H9 (cell line): Measurements from ENCODE around the gene TMEM109. TPM values are rescaled to one million over a fixed set of nuclear protein-coding genes. Genes with fewer than 3 reads are reported as not detected.
A peak's percentile ranks its signal among the peaks of the same experiment; 100 is the strongest.

Source experiments
- DNase-seq: peaks from one replicate; pipeline ENCODE4 v3.0.0-alpha.2; 2017
- H2AFZ ChIP-seq: one replicate; pipeline ENCODE4 v1.6.1; 2013; ENCODE audit warnings: mild to moderate bottlenecking, low read length, control low read depth, moderate library complexity
- H2AK5ac ChIP-seq: 2 replicates; pipeline ENCODE4 v1.6.1; 2013; ENCODE audit warnings: low read length, control low read depth, mixed read lengths; ENCODE audit not compliant: insufficient read length
- H2BK120ac ChIP-seq: one replicate; pipeline ENCODE4 v1.6.1; 2013; ENCODE audit warnings: low read depth, mild to moderate bottlenecking, low read length, control low read depth, inconsistent platforms; ENCODE audit not compliant: poor library complexity, severe bottlenecking
- H2BK12ac ChIP-seq: 2 replicates; pipeline ENCODE4 v1.6.1; 2013; ENCODE audit warnings: low read length, control low read depth, mixed read lengths, low read depth; ENCODE audit not compliant: insufficient read length
- H2BK15ac ChIP-seq: 2 replicates; pipeline ENCODE4 v1.6.1; 2013; ENCODE audit warnings: low read depth, low read length, control low read depth
- H2BK20ac ChIP-seq: one replicate; pipeline ENCODE4 v1.6.1; 2013; ENCODE audit warnings: low read depth, mild to moderate bottlenecking, low read length, control low read depth, inconsistent platforms; ENCODE audit not compliant: poor library complexity, severe bottlenecking
- H2BK5ac ChIP-seq: 2 replicates; pipeline ENCODE4 v1.6.1; 2013; ENCODE audit warnings: low read length, control low read depth, mixed read lengths; ENCODE audit not compliant: insufficient read length
- H3K14ac ChIP-seq: 2 replicates; pipeline ENCODE4 v1.6.1; 2013; ENCODE audit warnings: low read length, control low read depth; ENCODE audit not compliant: insufficient read depth
- H3K18ac ChIP-seq: 2 replicates; pipeline ENCODE4 v1.6.1; 2013; ENCODE audit warnings: low read depth, mild to moderate bottlenecking, mixed read lengths, low read length, control low read depth; ENCODE audit not compliant: insufficient read length
- H3K23ac ChIP-seq: 2 replicates; pipeline ENCODE4 v1.6.1; 2013; ENCODE audit warnings: low read length, control low read depth, mixed read lengths, low read depth; ENCODE audit not compliant: insufficient read length
- H3K23me2 ChIP-seq: 2 replicates; pipeline ENCODE4 v1.6.1; 2013; ENCODE audit warnings: low read depth, mild to moderate bottlenecking, mixed read lengths, low read length, control low read depth; ENCODE audit not compliant: insufficient read length, poor library complexity, severe bottlenecking
- H3K27ac ChIP-seq: 2 replicates; pipeline ENCODE4 v1.5.1; 2013; ENCODE audit warnings: low read length, control low read depth, mixed read lengths, low read depth; ENCODE audit not compliant: insufficient read length
- H3K27me3 ChIP-seq: 2 replicates; pipeline ENCODE4 v1.6.1; 2013; ENCODE audit warnings: low read length, control low read depth, inconsistent platforms; ENCODE audit not compliant: insufficient read depth
- H3K4ac ChIP-seq: 2 replicates; pipeline ENCODE4 v1.6.1; 2013; ENCODE audit warnings: low read depth, mild to moderate bottlenecking, control low read depth, inconsistent platforms, low read length, moderate library complexity
- H3K4me1 ChIP-seq: 2 replicates; pipeline ENCODE4 v1.6.1; 2013; ENCODE audit warnings: low read length, control low read depth, inconsistent platforms; ENCODE audit not compliant: insufficient read depth
- H3K4me2 ChIP-seq: 2 replicates; pipeline ENCODE4 v1.6.1; 2013; ENCODE audit warnings: low read length, control low read depth, mixed read lengths; ENCODE audit not compliant: insufficient read length, insufficient read depth
- H3K56ac ChIP-seq: 2 replicates; pipeline ENCODE4 v1.6.1; 2013; ENCODE audit warnings: low read depth, mild to moderate bottlenecking, mixed read lengths, low read length, control low read depth; ENCODE audit not compliant: insufficient read length
- H3K79me1 ChIP-seq: 2 replicates; pipeline ENCODE4 v1.6.1; 2013; ENCODE audit warnings: low read depth, mild to moderate bottlenecking, moderate library complexity, low read length, control low read depth, inconsistent platforms; ENCODE audit not compliant: insufficient read depth, poor library complexity, severe bottlenecking
- H3K79me2 ChIP-seq: 2 replicates; pipeline ENCODE4 v1.6.1; 2013; ENCODE audit warnings: low read length, control low read depth, inconsistent platforms; ENCODE audit not compliant: insufficient read depth
- H3K9ac ChIP-seq: 2 replicates; pipeline ENCODE4 v1.6.1; 2013; ENCODE audit warnings: low read length, control low read depth, mixed read lengths; ENCODE audit not compliant: insufficient read length; ENCODE audit errors: extremely low read depth
- H3K9me3 ChIP-seq: one replicate; pipeline ENCODE4 v1.6.1; 2013; ENCODE audit warnings: low read depth, low read length, inconsistent platforms; ENCODE audit not compliant: control insufficient read depth
- H3T11ph ChIP-seq: one replicate; pipeline ENCODE4 v1.6.1; 2013; ENCODE audit warnings: mild to moderate bottlenecking, low read length, control low read depth, inconsistent platforms
- H4K20me1 ChIP-seq: one replicate; pipeline ENCODE4 v1.6.1; 2013; ENCODE audit not compliant: control insufficient read depth, insufficient read length, insufficient read depth
- H4K5ac ChIP-seq: 2 replicates; pipeline ENCODE4 v1.6.1; 2013; ENCODE audit warnings: low read depth, mild to moderate bottlenecking, mixed read lengths, low read length, control low read depth; ENCODE audit not compliant: insufficient read length
- H4K8ac ChIP-seq: replicated peaks from 2 replicates; pipeline ENCODE4 v1.6.1; 2013; ENCODE audit warnings: low read length, control low read depth, mixed read lengths, low read depth; ENCODE audit not compliant: insufficient read length
- H4K91ac ChIP-seq: 2 replicates; pipeline ENCODE4 v1.6.1; 2013; ENCODE audit warnings: low read depth, mild to moderate bottlenecking, moderate library complexity, mixed read lengths, low read length, control low read depth; ENCODE audit not compliant: insufficient read length
- H3K27ac Mint-ChIP-seq, 3 experiments: 2 replicates in 2 of 3; 3 replicates in 1 of 3; pipeline ENCODE4 v1.8.0; 2020 to 2021; ENCODE audit warnings: mixed read lengths in 3 of 3, mild to moderate bottlenecking in 1 of 3, moderate library complexity in 1 of 3
- H3K27me3 Mint-ChIP-seq: 2 replicates; pipeline ENCODE4 v1.8.0; 2021; ENCODE audit warnings: low read depth, mild to moderate bottlenecking, moderate library complexity, mixed read lengths
- H3K36me3 Mint-ChIP-seq, 3 experiments: 2 replicates in 2 of 3; 3 replicates in 1 of 3; pipeline ENCODE4 v1.8.0; 2020 to 2021; ENCODE audit warnings: low read depth in 3 of 3, mixed read lengths in 3 of 3; ENCODE audit not compliant: insufficient read depth in 1 of 3
- H3K4me1 Mint-ChIP-seq, 2 experiments: 2 replicates each; pipeline ENCODE4 v1.8.0; 2020; ENCODE audit warnings: mixed read lengths in 2 of 2
- H3K4me3 Mint-ChIP-seq, 2 experiments: 2 replicates in 1 of 2; 3 replicates in 1 of 2; pipeline ENCODE4 v1.8.0; 2020 to 2021; ENCODE audit warnings: mild to moderate bottlenecking in 2 of 2, mixed read lengths in 2 of 2, moderate library complexity in 1 of 2
- H3K9me3 Mint-ChIP-seq, 2 experiments: 2 replicates in 1 of 2; 3 replicates in 1 of 2; pipeline ENCODE4 v1.8.0; 2020; ENCODE audit warnings: mild to moderate bottlenecking in 2 of 2, mixed read lengths in 2 of 2, moderate library complexity in 1 of 2
- WGBS: extraction: QIAGEN DNeasy Blood & Tissue Kit; methylation state at CpG from one replicate; pipeline ENCODE4 v1.1.7; 2013; ENCODE audit warnings: missing lambda C conversion rate, low lambda C conversion rate, mixed read lengths; ENCODE audit not compliant: insufficient read length; ENCODE audit errors: extremely low coverage; 5-methylcytosine and 5-hydroxymethylcytosine counted together
- total RNA-seq: library from RNA; stranded (reverse); gene quantifications from 2 replicates; pipeline ENCODE4 v1.2.1, GENCODE V29; 2021
- TF ChIP-seq, protein P1 (sequence below): fragments of 200-600 bp; sonication (generic); conservative IDR thresholded peaks from 3 replicates; pipeline ENCODE4 v1.8.0; 2021; ENCODE audit warnings: antibody characterized with exemption, mild to moderate bottlenecking

The TMEM109 gene
- total RNA-seq, 1 experiment from 2014 or later = 38.0 TPM

DNA sequence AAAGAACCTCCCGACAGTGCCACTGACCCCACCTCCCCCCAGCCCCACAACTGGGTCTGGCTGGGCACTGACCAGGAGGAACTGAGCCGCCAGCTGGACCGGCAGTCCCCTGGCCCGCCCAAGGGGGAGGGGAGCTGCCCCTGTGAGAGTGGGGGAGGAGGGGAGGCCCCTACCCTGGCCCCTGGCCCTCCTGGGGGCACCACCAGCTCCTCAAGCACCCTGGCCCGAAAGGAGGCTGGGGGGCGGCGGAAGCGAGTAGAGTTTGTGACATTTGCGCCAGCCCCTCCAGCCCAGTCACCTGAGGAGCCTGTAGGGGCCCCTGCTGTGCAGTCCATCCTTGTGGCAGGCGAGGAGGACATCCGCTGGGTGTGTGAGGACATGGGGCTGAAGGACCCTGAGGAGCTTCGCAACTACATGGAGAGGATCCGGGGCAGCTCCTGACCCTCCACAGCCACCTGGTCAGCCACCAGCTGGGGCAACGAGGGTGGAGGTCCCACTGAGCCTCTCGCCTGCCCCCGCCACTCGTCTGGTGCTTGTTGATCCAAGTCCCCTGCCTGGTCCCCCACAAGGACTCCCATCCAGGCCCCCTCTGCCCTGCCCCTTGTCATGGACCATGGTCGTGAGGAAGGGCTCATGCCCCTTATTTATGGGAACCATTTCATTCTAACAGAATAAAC, 22.6 kb downstream of the TMEM109 start:
- Histone ChIP-seq H3K27ac (no peak overlapping the region), H2BK15ac (no peak overlapping the region), H4K91ac (no peak overlapping the region), H3K56ac (no peak overlapping the region), H2BK120ac (no peak overlapping the region), H4K5ac (no peak overlapping the region), H3K9ac (no peak overlapping the region), H3K79me1 (no peaks in the 10 kb centered on the region), H3K27me3 (no peaks in the 10 kb centered on the region), H3T11ph (no peak overlapping the region), H4K20me1 (no peaks in the 10 kb centered on the region), H3K14ac (no peak overlapping the region), H2BK5ac (no peak overlapping the region), H2AK5ac (no peak overlapping the region), H3K4me2 (no peak overlapping the region), H3K23me2 (no peaks in the 10 kb centered on the region), H3K4me1 (no peaks in the 10 kb centered on the region), H3K79me2 (no peaks in the 10 kb centered on the region), H2BK12ac (no peak overlapping the region), H3K18ac (no peak overlapping the region), H3K23ac (no peak overlapping the region), H3K4ac (no peak overlapping the region), H2BK20ac (no peak overlapping the region), H3K9me3 (no peaks in the 10 kb centered on the region), H4K8ac (no peak overlapping the region), H2AFZ (no peak overlapping the region)
- TF ChIP-seq, protein P1, sequence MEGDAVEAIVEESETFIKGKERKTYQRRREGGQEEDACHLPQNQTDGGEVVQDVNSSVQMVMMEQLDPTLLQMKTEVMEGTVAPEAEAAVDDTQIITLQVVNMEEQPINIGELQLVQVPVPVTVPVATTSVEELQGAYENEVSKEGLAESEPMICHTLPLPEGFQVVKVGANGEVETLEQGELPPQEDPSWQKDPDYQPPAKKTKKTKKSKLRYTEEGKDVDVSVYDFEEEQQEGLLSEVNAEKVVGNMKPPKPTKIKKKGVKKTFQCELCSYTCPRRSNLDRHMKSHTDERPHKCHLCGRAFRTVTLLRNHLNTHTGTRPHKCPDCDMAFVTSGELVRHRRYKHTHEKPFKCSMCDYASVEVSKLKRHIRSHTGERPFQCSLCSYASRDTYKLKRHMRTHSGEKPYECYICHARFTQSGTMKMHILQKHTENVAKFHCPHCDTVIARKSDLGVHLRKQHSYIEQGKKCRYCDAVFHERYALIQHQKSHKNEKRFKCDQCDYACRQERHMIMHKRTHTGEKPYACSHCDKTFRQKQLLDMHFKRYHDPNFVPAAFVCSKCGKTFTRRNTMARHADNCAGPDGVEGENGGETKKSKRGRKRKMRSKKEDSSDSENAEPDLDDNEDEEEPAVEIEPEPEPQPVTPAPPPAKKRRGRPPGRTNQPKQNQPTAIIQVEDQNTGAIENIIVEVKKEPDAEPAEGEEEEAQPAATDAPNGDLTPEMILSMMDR = no peak
- Mint-ChIP-seq H3K4me3 (no peak overlapping the region), H3K27me3 (peaks cover 2% of the 10 kb centered on the region), H3K9me3 (no peaks in the 10 kb centered on the region), H3K36me3 (peaks cover 4 to 31% (median 26%) of the 10 kb centered on the region in 3 experiments; a peak in 6 of 7 replicates), H3K4me1 (peaks cover 13 to 19% of the 10 kb centered on the region in 2 experiments), H3K27ac (peak overlapping the region in 1 of 3 experiments; percentile 18; a peak in 3 of 7 replicates)
- no peak for DNase-seq
- no CpG with 5 or more reads among the region's 18 CpGs for WGBS
